IgD-negative memory B cell (primary cell): ENCODE data around the gene FAM3D. TPM values are rescaled to one million over a fixed set of nuclear protein-coding genes. Genes with fewer than 3 reads are reported as not detected.
"Not testable (repeated sequence)": the region's sequence is repeated elsewhere in the genome, so short reads cannot be mapped to it uniquely, and the experiment has no call there.

ENCODE experiments used
- H3K27ac Mint-ChIP-seq, 3 donors: one replicate each; pipeline ENCODE4 v1.8.0; 2020 to 2022; ENCODE audit warnings: mild to moderate bottlenecking in 3 of 3, mixed read lengths in 3 of 3, moderate library complexity in 1 of 3
- H3K27me3 Mint-ChIP-seq: one replicate; pipeline ENCODE4 v1.8.0; 2021; ENCODE audit warnings: mixed read lengths
- H3K36me3 Mint-ChIP-seq: one replicate; pipeline ENCODE4 v1.8.0; 2020; ENCODE audit warnings: mild to moderate bottlenecking, mixed read lengths
- H3K4me1 Mint-ChIP-seq, 3 donors: one replicate each; pipeline ENCODE4 v1.8.0; 2020 to 2022; ENCODE audit warnings: mixed read lengths in 3 of 3, mild to moderate bottlenecking in 1 of 3
- H3K4me3 Mint-ChIP-seq, 4 donors: one replicate each; pipeline ENCODE4 v1.8.0; 2020 to 2022; ENCODE audit warnings: mild to moderate bottlenecking in 4 of 4, mixed read lengths in 4 of 4, moderate library complexity in 3 of 4
- H3K9me3 Mint-ChIP-seq, 3 donors: one replicate each; pipeline ENCODE4 v1.8.0; 2020 to 2021; ENCODE audit warnings: mixed read lengths in 3 of 3, mild to moderate bottlenecking in 1 of 3
- polyA plus RNA-seq: library from polyadenylated mRNA; unstranded; fragments of 300-500 nt; fragmentation: Illumina TruSeq; gene quantifications from one replicate; pipeline ENCODE4 v1.2.3, GENCODE V29; 2021

The FAM3D gene
- polyA plus RNA-seq, 1 donor from 2014 or later: not detected

DNA sequence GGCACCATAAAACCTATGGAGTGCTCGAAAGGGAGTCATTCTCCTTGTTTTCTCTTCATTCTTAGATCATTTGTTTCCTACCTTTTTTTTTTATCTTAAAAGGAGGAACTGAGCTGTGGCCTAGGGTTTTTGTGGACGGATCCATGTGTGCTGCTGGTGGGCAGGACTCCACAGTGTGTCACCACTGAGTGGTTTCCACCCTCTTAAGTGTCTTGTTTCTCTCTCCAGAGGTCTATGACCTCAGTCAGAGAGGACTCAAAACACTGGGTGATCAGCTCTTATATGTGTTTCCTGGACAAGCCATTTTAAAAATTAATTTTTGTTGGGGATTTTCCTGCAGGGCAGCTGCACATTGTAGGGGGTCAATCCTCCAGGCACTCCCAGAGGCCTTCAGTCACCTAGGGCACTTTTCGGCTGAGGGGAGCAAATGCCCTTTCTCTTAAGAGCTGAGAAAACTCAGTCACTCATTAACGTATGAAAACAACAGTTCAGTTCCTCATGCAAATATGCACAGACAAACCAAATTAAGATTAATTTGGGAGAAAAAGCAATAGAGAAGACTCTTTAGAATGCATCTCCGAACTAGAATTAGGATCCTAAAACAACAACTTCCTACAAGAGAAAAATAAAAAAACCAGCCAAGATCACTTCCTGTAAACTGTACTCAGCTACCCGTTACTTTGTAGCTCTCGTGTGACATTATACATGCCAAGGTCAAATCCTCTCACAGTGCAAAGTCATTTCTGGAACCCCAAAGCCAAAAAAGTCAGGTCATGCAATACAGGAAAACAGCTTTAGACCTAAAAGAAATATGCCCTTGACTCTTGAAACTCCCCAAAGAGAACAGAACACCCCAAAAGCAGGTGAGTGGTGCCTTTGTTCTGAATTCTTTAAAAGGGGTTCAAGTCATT, 27.6 kb upstream of the FAM3D start:
- H3K4me1 Mint-ChIP-seq: peaks cover 0 to 2% (median 0%) of the 10 kb centered on the region in 3 donors
- peak overlapping the region in 1 of 4 donors; percentile 24 for H3K4me3 Mint-ChIP-seq
- H3K27ac Mint-ChIP-seq: peak overlapping the region in 1 of 3 donors; percentile 40
- H3K27me3 Mint-ChIP-seq: no peaks in the 10 kb centered on the region
- peaks cover 2% of the 10 kb centered on the region for H3K36me3 Mint-ChIP-seq
- peaks cover 7 to 14% (median 7%) of the 10 kb centered on the region in 3 donors for H3K9me3 Mint-ChIP-seq

GRCh38 chr3:58692484-58692883, 25.9 kb upstream of the FAM3D start:
- peaks cover 2% of the 10 kb centered on the region for H3K36me3 Mint-ChIP-seq
- no peak overlapping the region for H3K4me3 Mint-ChIP-seq
- H3K4me1 Mint-ChIP-seq: peaks cover 0 to 2% (median 0%) of the 10 kb centered on the region in 3 donors
- peaks cover 7 to 16% (median 7%) of the 10 kb centered on the region in 3 donors for H3K9me3 Mint-ChIP-seq
- peaks cover 4% of the 10 kb centered on the region for H3K27me3 Mint-ChIP-seq
- H3K27ac Mint-ChIP-seq: no peak overlapping the region

DNA sequence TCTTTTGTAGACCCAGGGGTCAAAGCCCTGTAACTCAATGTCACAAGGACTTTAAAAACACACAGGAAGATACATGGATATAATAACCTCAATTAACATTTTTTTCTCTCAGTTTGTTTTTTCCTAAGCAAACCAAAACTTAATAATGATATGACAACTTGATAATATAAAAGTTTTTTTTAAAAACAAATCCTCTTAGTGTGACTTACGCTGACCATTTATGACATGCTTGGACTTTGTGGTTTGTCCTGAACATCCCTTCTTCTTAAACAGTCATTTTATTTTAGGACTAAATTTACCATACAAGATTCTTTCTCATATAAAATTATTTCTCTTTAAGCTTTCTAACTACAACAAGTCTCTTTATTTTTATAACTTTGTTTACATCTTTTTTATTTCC, 25.4 kb upstream of the FAM3D start:
- Mint-ChIP-seq H3K9me3 (peaks cover 7 to 16% (median 7%) of the 10 kb centered on the region in 3 donors), H3K27me3 (peaks cover 6% of the 10 kb centered on the region), H3K36me3 (peaks cover 2% of the 10 kb centered on the region), H3K27ac (no peak overlapping the region), H3K4me1 (peaks cover 0 to 2% (median 0%) of the 10 kb centered on the region in 3 donors), H3K4me3 (no peak overlapping the region)

GRCh38 chr3:58690490-58690889, 23.9 kb upstream of the FAM3D start:
- peaks cover 2% of the 10 kb centered on the region for H3K36me3 Mint-ChIP-seq
- H3K4me1 Mint-ChIP-seq: peaks cover 0 to 2% (median 0%) of the 10 kb centered on the region in 3 donors
- peaks cover 6% of the 10 kb centered on the region for H3K27me3 Mint-ChIP-seq
- H3K4me3 Mint-ChIP-seq: no peak overlapping the region
- H3K9me3 Mint-ChIP-seq: peaks cover 7 to 16% (median 7%) of the 10 kb centered on the region in 3 donors
- H3K27ac Mint-ChIP-seq: no peak overlapping the region

DNA sequence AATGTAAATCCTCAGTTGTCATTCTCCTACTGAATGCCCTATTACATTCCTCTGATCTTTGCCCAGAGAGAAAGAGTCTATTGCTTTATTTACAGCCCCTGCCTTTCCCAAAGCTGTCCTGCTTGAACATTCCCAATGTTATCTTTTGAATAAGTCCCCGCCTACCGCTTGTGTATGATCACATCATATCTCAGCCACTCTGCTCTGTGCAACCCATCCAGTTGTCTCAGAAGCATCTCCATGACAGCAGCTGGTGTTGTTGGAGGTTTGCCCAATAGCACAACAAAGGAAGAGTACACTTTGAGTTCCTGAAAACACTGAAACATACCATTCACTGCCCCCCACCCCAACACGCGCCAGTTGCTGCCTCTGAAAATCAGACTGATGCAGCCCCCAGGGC, 22.0 kb upstream of the FAM3D start:
- Mint-ChIP-seq H3K4me3 (no peak overlapping the region), H3K27ac (peak overlapping the region in 1 of 3 donors; percentile 76), H3K27me3 (peaks cover 6% of the 10 kb centered on the region), H3K36me3 (peaks cover 2% of the 10 kb centered on the region), H3K4me1 (no peaks in the 10 kb centered on the region), H3K9me3 (peaks cover 7 to 16% (median 7%) of the 10 kb centered on the region in 3 donors)

DNA sequence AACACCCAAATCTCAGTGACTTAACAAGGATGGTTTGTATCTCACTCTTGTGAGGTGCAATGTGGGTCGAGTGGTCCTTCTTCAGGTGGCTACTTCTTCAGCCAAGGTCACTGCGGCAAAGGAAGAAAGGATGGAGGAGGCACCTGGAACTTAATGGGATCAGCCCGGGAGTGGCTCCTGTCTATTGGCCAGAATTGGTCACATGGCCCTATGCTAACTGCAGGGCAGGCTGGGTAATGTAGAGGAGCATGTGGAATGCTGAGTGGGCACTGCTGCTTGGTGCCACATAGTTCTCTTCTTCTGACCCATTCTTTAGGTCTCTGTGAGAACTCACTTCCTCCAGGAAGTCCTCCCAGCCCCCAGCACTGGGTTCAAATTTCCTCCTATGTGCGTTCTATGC, 20.3 kb upstream of the FAM3D start:
- Mint-ChIP-seq H3K27me3 (peaks cover 6% of the 10 kb centered on the region), H3K4me3 (peak overlapping the region in 1 of 4 donors; percentile 52), H3K27ac (no peak overlapping the region), H3K36me3 (peaks cover 2% of the 10 kb centered on the region), H3K4me1 (peaks cover 0 to 2% (median 0%) of the 10 kb centered on the region in 3 donors), H3K9me3 (peaks cover 4 to 13% (median 6%) of the 10 kb centered on the region in 3 donors)

DNA sequence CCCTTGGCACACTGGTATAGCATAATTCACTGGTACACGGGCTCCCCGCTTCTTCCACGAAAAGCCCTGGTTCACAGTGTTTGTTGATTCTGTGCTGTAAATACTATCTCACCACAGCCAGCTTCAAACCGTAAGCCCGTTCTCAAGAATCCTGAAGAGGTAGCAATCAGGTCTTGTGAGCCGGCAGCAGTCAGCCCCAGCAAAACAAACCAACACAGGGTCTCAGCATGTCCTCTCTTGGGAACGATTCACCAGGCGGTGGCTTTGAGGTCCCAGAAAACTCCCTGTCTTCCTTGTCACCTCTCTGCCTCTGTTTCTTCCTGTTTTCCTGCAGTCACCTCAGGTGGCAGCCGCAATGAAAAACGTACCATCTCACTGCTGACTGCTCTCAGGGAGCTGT, 19.1 kb upstream of the FAM3D start:
- Mint-ChIP-seq H3K27ac (no peak overlapping the region), H3K4me1 (peaks cover 0 to 2% (median 0%) of the 10 kb centered on the region in 3 donors), H3K9me3 (peaks cover 0 to 11% (median 2%) of the 10 kb centered on the region in 3 donors), H3K4me3 (no peak overlapping the region), H3K36me3 (peaks cover 2% of the 10 kb centered on the region), H3K27me3 (peaks cover 6% of the 10 kb centered on the region)

- peaks cover 0 to 2% (median 0%) of the 10 kb centered on the region in 3 donors for H3K4me1 Mint-ChIP-seq
- H3K27ac Mint-ChIP-seq: no peak overlapping the region
- no peak overlapping the region for H3K4me3 Mint-ChIP-seq
- no peaks in the 10 kb centered on the region for H3K36me3 Mint-ChIP-seq
- H3K9me3 Mint-ChIP-seq: no peaks in the 10 kb centered on the region
- peaks cover 5% of the 10 kb centered on the region for H3K27me3 Mint-ChIP-seq
Observed at GRCh38 chr3:58683466-58683865, 16.9 kb upstream of the FAM3D start.

- peaks cover 0 to 2% (median 0%) of the 10 kb centered on the region in 3 donors for H3K4me1 Mint-ChIP-seq
Observed at GRCh38 chr3:58683001-58683458, 16.5 kb upstream of the FAM3D start.

DNA sequence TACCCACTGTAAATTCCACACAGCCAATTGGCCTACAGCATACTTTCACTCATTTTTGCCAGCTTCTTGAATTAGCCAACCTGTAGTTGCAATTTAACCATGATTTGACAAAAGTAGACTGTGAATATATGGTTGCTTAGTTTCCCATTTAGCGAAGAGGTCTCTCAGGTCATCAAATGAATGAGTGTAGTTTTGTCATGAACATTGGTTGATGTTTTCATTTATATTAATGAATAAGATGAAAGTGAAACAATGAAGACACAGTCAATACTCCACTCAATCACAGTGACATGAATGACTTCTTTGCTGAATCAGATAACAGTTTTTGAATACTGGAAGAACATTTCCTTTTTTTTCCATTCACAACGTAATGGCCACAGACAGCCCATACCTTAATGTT, 15.3 kb upstream of the FAM3D start:
- Mint-ChIP-seq H3K27ac (no peak overlapping the region), H3K4me1 (peaks cover 0 to 2% (median 0%) of the 10 kb centered on the region in 3 donors), H3K9me3 (peaks cover 0 to 5% (median 0%) of the 10 kb centered on the region in 3 donors), H3K4me3 (no peak overlapping the region), H3K36me3 (no peaks in the 10 kb centered on the region), H3K27me3 (peaks cover 3% of the 10 kb centered on the region)

More at GRCh38 chr3:58683001-58683458, 16.5 kb upstream of the FAM3D start:
- Mint-ChIP-seq H3K9me3 (no peaks in the 10 kb centered on the region), H3K27ac (no peak overlapping the region), H3K4me3 (no peak overlapping the region), H3K27me3 (peaks cover 7% of the 10 kb centered on the region), H3K36me3 (no peaks in the 10 kb centered on the region)

- H3K36me3 Mint-ChIP-seq: no peaks in the 10 kb centered on the region
- no peak overlapping the region for H3K27ac Mint-ChIP-seq
- no peak overlapping the region for H3K4me3 Mint-ChIP-seq
- peaks cover 0 to 2% (median 0%) of the 10 kb centered on the region in 3 donors for H3K4me1 Mint-ChIP-seq
- peaks cover 0 to 5% (median 0%) of the 10 kb centered on the region in 3 donors for H3K9me3 Mint-ChIP-seq
- H3K27me3 Mint-ChIP-seq: peaks cover 3% of the 10 kb centered on the region
Observed at GRCh38 chr3:58680879-58681525, 14.4 kb upstream of the FAM3D start.

GRCh38 chr3:58679974-58680666, 13.5 kb upstream of the FAM3D start:
- H3K36me3 Mint-ChIP-seq: no peaks in the 10 kb centered on the region
- peaks cover 9% of the 10 kb centered on the region for H3K27me3 Mint-ChIP-seq
- H3K27ac Mint-ChIP-seq: no peak overlapping the region
- H3K9me3 Mint-ChIP-seq: peaks cover 0 to 13% (median 2%) of the 10 kb centered on the region in 3 donors
- H3K4me3 Mint-ChIP-seq: no peak overlapping the region
- H3K4me1 Mint-ChIP-seq: peaks cover 0 to 2% (median 0%) of the 10 kb centered on the region in 3 donors

DNA sequence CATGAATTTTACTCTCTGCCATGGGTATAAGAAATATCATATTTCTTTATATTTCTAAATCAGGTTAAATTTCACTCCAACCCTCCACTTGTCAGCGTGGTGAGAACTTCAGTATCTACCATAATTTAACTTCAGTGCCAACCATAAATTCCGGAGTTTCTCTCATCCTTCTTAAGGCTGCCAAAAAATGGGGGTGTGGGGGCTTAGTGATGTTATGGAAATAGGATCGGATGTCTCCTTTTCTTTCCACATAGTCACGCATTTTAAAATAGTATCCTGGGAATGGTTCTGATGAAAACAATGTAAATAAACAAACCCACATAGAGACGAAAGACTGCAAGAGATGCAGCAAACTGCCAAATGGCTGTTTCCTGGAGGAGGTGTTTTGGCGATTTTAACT, 12.9 kb upstream of the FAM3D start:
- no peak overlapping the region for H3K4me3 Mint-ChIP-seq
- H3K9me3 Mint-ChIP-seq: peaks cover 0 to 14% (median 6%) of the 10 kb centered on the region in 3 donors

GRCh38 chr3:58678177-58678970, 11.8 kb upstream of the FAM3D start:
- not testable (repeated sequence) for H3K27ac Mint-ChIP-seq, H3K36me3 Mint-ChIP-seq, H3K27me3 Mint-ChIP-seq, H3K4me3 Mint-ChIP-seq, H3K4me1 Mint-ChIP-seq
- peaks cover 0 to 14% (median 6%) of the 10 kb centered on the region in 3 donors for H3K9me3 Mint-ChIP-seq

More for the DNA sequence above, 12.9 kb upstream of the FAM3D start:
- peaks cover 9% of the 10 kb centered on the region for H3K27me3 Mint-ChIP-seq
- no peak overlapping the region for H3K27ac Mint-ChIP-seq
- H3K4me1 Mint-ChIP-seq: peaks cover 0 to 2% (median 0%) of the 10 kb centered on the region in 3 donors
- H3K36me3 Mint-ChIP-seq: no peaks in the 10 kb centered on the region
